ENCODE measurements around the gene DIAPH2.
"Not testable (repeated sequence)": the region's sequence is repeated elsewhere in the genome, so short reads cannot be mapped to it uniquely, and the experiment has no call there.

DIAPH2 gene

GRCh38 chrX:96729868-96730643 is 45.4 kb downstream of the DIAPH2 start:
- no peak for DNase-seq (ENCODE audit: low read depth)
- no peak for TF ChIP-seq CTCF (IDR thresholded peaks at IDR 0.05; ENCODE audit: low read length, missing control alignments)
- no peak overlapping the region for H3K4me3 ChIP-seq (replicated peaks; ENCODE audit: low read depth, low read length)

GRCh38 chrX:96731000-96731399 is 46.4 kb downstream of the DIAPH2 start:
- DNase-seq (ENCODE audit: low read depth); H3K4me3 ChIP-seq (replicated peaks; ENCODE audit: low read depth, low read length): not testable (repeated sequence)

GRCh38 chrX:96743367-96744073 is 58.9 kb downstream of the DIAPH2 start:
- DNase-seq (ENCODE audit: low read depth) = no peak

GRCh38 chrX:96752781-96753180 is 68.1 kb downstream of the DIAPH2 start:
- no peak for DNase-seq (ENCODE audit: low read depth)

More at GRCh38 chrX:96743367-96744073, 58.9 kb downstream of the DIAPH2 start:
- H3K4me3 ChIP-seq (replicated peaks; ENCODE audit: low read depth, low read length) = no peak overlapping the region
- TF ChIP-seq CTCF (IDR thresholded peaks at IDR 0.05; ENCODE audit: low read length, missing control alignments) = no peak

GRCh38 chrX:96753230-96753629 is 68.6 kb downstream of the DIAPH2 start:
- no peak overlapping the region for H3K4me3 ChIP-seq (replicated peaks; ENCODE audit: low read depth, low read length)
- no peak for DNase-seq (ENCODE audit: low read depth)
- TF ChIP-seq CTCF (IDR thresholded peaks at IDR 0.05; ENCODE audit: low read length, missing control alignments) = no peak

More at GRCh38 chrX:96752781-96753180, 68.1 kb downstream of the DIAPH2 start:
- no peak for TF ChIP-seq CTCF (IDR thresholded peaks at IDR 0.05; ENCODE audit: low read length, missing control alignments)
- no peak overlapping the region for H3K4me3 ChIP-seq (replicated peaks; ENCODE audit: low read depth, low read length)

- TF ChIP-seq CTCF (IDR thresholded peaks at IDR 0.05; ENCODE audit: low read length, missing control alignments) = no peak
- no peak for DNase-seq (ENCODE audit: low read depth)
- H3K4me3 ChIP-seq (replicated peaks; ENCODE audit: low read depth, low read length) = no peak overlapping the region
Measured at GRCh38 chrX:96756491-96756890, 71.8 kb downstream of the DIAPH2 start.

- H3K4me3 ChIP-seq (replicated peaks; ENCODE audit: low read depth, low read length) = no peak overlapping the region
- no peak for TF ChIP-seq CTCF (IDR thresholded peaks at IDR 0.05; ENCODE audit: low read length, missing control alignments)
Measured at GRCh38 chrX:96761566-96761965, 76.9 kb downstream of the DIAPH2 start.

More at GRCh38 chrX:96761566-96761965, 76.9 kb downstream of the DIAPH2 start:
- no peak for DNase-seq (ENCODE audit: low read depth)

Measured in fibroblast of pulmonary artery (primary cell).